Brain microvascular endothelial cell (primary cell): ENCODE data around the gene NUDT2.
"Not testable (repeated sequence)": the region's sequence is repeated elsewhere in the genome, so short reads cannot be mapped to it uniquely, and the experiment has no call there.

Experiments
- DNase-seq: peaks from one replicate; pipeline ENCODE4 v3.0.0-alpha.2; 2020
- H3K27ac ChIP-seq: fragments of 250-450 bp; sonication (Bioruptor Pico); 2 replicates; pipeline ENCODE4 v1.5.1; 2020; ENCODE audit warnings: mild to moderate bottlenecking, moderate library complexity
- H3K27me3 ChIP-seq: fragments of 250-450 bp; sonication (Bioruptor Pico); replicated peaks from 2 replicates; pipeline ENCODE4 v1.5.1; 2020; ENCODE audit warnings: mild to moderate bottlenecking
- H3K36me3 ChIP-seq: fragments of 250-450 bp; sonication (Bioruptor Pico); replicated peaks from 2 replicates; pipeline ENCODE4 v1.5.1; 2020; ENCODE audit warnings: mild to moderate bottlenecking
- H3K4me3 ChIP-seq: 2 replicates; pipeline ENCODE4 v1.5.1; 2011; ENCODE audit warnings: low read depth, mild to moderate bottlenecking, control low read depth, low read length, moderate library complexity
- in situ Hi-C: cut with HindIII; loops from 2 replicates; pipeline ENCODE4 v1.10.0; 2017; ENCODE audit warnings: low sequenced_read_pairs, low pct_ligation_motif_present
- TF ChIP-seq, protein P1 (sequence below): IDR thresholded peaks from 2 replicates; pipeline ENCODE4 v1.5.1; 2011; ENCODE audit warnings: low read depth, mild to moderate bottlenecking, moderate library complexity, low read length, control low read depth, inconsistent platforms; ENCODE audit errors: missing control alignments

The NUDT2 gene

DNA sequence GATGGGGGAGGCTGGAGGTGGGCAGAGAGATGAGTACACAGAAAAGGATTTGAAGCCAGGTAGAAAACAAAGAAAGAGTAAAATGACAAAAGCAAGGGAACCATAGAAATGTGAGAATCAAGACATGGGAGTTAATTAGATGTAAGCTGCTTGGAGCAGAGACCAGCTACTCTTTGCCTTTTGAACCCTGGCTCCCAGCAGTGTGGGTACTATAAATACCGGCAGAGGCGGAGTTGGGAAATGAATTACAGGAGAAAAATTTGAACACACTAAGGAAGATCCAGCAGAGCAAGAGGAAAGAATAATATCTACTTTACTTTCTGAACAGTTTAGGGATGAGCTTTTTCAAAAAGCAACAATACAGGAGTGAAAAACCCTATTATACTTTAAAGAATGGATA, 36.8 kb upstream of the NUDT2 start:
- Histone ChIP-seq H3K4me3 (no peak overlapping the region), H3K27me3 (no peaks in the 10 kb centered on the region), H3K27ac (no peak overlapping the region), H3K36me3 (no peaks in the 10 kb centered on the region)
- no peak for DNase-seq
- TF ChIP-seq, protein P1, sequence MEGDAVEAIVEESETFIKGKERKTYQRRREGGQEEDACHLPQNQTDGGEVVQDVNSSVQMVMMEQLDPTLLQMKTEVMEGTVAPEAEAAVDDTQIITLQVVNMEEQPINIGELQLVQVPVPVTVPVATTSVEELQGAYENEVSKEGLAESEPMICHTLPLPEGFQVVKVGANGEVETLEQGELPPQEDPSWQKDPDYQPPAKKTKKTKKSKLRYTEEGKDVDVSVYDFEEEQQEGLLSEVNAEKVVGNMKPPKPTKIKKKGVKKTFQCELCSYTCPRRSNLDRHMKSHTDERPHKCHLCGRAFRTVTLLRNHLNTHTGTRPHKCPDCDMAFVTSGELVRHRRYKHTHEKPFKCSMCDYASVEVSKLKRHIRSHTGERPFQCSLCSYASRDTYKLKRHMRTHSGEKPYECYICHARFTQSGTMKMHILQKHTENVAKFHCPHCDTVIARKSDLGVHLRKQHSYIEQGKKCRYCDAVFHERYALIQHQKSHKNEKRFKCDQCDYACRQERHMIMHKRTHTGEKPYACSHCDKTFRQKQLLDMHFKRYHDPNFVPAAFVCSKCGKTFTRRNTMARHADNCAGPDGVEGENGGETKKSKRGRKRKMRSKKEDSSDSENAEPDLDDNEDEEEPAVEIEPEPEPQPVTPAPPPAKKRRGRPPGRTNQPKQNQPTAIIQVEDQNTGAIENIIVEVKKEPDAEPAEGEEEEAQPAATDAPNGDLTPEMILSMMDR: no peak
- in situ Hi-C loops: no loop called here

DNA sequence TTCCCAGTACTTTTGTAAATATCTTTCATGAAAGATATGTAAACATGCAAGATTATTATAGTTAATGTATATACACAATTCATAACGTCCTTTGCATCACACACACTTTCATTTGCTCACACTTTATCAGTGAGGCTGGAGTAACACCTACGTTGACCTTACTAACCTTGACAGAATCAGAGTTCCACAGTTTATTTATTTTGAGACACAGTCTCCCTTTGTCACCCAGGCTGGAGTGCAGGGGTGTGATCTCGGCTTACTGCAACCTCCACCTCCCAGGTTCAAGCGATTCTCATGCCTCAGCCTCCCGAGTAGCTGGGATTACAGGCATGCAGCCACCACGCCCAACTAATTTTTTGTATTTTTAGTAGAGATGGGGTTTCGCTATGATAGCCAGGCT, 28.3 kb upstream of the NUDT2 start:
- in situ Hi-C loops, H3K27ac ChIP-seq, DNase-seq, H3K27me3 ChIP-seq, H3K4me3 ChIP-seq, H3K36me3 ChIP-seq: not testable (repeated sequence)

DNA sequence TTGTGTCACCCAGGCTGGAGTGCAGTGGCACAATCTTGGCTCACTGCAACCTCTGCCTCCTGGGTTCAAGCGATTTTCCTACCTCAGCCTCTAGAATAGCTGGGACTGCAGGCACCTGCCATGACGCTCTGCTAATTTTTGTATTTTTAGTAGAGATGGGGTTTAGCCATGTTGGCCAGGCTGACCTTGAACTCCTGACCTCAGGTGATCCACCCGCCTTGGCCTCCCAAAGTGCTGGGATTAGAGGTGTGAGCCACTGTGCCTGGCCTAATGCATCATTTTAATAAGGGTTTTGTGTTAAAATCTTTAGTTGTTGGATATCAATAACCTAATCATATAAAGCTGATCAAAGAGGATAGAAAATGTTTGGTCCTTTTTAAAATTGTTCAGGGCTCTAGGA, 21.1 kb upstream of the NUDT2 start:
- H3K4me3 ChIP-seq, H3K27me3 ChIP-seq, in situ Hi-C loops, DNase-seq, H3K27ac ChIP-seq, H3K36me3 ChIP-seq: not testable (repeated sequence)

DNA sequence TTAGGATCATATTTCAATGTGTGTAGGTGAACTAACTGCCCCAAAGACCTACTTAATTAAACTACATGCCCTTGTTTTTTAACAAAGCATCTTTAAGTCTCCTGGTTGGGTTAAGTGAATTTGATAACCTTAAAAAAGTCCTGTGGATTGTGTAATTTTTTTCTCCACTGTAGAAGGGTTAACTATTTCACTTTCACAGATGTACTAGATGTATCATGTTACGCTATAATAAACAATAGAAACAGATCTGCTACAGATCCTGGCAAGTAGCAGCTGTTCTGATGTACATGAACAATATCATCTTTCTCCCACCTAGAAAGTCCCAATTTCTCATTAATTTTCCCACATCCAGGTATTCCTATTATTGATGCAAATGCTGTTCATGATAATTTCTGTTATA, 19.2 kb upstream of the NUDT2 start:
- H3K36me3 ChIP-seq: no peaks in the 10 kb centered on the region
- H3K4me3 ChIP-seq: no peak overlapping the region
- no peaks in the 10 kb centered on the region for H3K27me3 ChIP-seq
- in situ Hi-C loops: no loop called here
- no peak for DNase-seq
- TF ChIP-seq, protein P1: no peak
- no peak overlapping the region for H3K27ac ChIP-seq

DNA sequence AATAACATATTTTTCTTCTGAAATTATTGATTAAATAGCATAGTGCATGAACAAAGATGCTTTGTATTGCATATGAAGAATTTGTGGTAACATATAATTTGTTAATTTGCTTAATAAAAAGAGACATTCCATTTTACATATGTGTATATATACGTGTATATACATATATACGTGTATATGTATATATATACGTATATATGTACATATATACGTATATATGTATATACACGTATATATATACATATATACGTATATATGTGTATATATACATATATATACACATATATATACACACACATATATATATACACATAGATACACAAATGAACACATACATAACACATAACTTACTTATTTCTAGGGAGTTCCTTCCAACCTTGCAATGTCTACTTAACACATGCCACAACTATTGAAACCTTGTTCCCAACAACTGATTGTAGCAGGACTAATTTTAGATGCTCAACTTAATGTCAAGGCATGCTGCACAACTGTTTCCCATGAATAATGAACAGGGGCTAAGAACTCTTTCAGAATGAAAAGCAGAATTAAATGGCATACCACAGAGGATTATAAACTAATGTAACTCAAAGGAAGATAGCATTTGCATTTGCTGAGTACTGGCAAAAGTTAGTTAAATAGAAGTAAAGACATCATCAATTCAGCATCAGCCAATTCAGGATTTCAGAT, 17.7 kb upstream of the NUDT2 start:
- TF ChIP-seq, protein P1: no peak
- in situ Hi-C loops: no loop called here
- Histone ChIP-seq H3K4me3 (no peak overlapping the region), H3K27me3 (no peaks in the 10 kb centered on the region), H3K36me3 (no peaks in the 10 kb centered on the region), H3K27ac (no peak overlapping the region)
- DNase-seq: no peak

DNA sequence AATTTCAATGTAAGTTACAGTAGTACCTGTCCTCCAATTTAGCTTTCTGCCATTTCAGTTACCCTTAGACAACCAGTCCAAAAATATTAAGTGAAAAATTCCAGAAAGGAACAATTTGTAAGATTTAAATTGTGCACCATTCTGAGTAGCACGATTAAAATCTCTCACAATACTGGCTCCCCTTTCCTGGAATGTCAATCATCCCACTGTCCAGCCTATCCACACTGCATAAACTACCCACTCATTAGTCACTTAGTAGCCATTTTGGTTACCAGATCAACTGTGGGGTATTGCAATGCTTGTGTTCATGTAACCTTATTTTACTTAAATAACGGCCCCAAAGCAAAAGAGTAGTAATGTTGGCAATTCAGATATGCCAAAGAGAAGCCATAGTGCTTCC, 11.9 kb upstream of the NUDT2 start:
- Histone ChIP-seq H3K27me3 (no peaks in the 10 kb centered on the region), H3K4me3 (no peak overlapping the region), H3K36me3 (no peaks in the 10 kb centered on the region), H3K27ac (no peak overlapping the region)
- TF ChIP-seq, protein P1: no peak
- in situ Hi-C loops: no loop called here
- no peak for DNase-seq

DNA sequence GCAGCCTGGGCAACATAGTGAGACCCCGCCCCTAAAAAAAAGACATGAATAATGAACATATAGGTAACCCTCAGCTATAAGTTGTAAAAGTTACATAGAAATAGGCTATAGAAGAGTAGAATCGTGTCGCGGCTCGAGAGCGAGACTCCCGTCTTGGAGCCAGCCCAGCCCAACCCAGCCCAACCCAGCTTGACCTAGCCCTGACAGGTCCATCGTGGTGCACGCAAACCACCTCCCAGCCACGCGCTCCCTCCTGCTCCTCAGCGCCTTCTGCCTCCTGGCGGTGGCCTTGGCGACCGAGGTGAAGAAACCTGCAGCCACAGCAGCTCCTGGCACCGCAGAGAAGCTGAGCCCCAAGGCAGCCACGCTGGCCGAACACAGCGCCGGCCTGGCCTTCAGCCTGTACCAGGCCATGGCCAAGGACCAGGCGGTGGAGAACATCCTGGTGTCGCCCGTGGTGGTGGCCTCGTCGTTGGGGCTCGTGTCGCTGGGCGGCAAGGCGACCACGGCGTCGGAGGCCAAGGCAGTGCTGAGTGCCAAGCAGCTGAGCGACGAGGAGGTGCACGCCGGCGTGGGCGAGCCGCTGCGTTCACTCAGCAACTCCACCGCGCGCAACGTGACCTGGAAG, 11.1 kb upstream of the NUDT2 start:
- Histone ChIP-seq H3K27ac (no peak overlapping the region), H3K36me3 (no peaks in the 10 kb centered on the region), H3K4me3 (no peak overlapping the region), H3K27me3 (no peaks in the 10 kb centered on the region)
- in situ Hi-C loops: no loop called here
- DNase-seq: no peak
- TF ChIP-seq, protein P1: no peak
